Measurements from ENCODE around the gene MAN1C1. TPM values are rescaled to one million over a fixed set of nuclear protein-coding genes. Genes with fewer than 3 reads are reported as not detected.
"Not testable (repeated sequence)": the region's sequence is repeated elsewhere in the genome, so short reads cannot be mapped to it uniquely, and the experiment has no call there.

Gene MAN1C1
- total RNA-seq, 1 donor, result 12.9 TPM

DNA sequence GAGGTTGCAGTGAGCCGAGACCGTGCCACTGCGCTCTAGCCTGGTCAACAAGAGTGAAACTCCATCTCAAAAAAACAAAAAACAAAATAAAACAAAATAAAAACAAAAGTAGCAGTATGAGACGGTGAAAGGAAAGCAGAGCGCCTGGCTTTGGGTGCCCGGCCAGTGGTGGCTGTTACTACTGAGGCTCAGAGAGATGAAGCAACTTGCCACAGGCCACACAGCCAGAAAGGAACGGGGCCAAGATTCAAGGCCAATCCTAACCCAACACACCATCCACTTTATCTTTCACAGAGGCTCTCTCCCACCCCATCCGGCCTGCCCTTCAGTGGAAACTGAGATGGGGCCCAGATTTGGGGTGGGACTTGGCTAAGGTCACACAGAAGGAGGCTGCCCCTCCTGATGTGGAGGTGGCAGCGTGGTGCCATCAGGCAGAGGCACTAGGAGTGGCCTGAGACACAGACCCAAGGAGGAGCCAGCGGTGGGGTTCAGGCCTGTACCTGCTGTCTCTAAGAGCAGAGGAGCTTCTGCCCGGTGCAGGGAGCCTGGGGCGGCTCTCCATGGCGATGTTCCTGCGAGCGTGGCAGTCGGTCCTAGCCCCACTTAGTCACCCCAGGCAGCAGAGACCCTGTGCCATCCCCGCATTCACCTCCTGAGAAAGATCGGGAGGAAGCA is 40.0 kb upstream of the MAN1C1 start:
- H3K4me3 ChIP-seq (ENCODE audit: low read length), result no peak overlapping the region
- no peaks in the 10 kb centered on the region for H3K27me3 ChIP-seq (ENCODE audit: insufficient read depth, low read length)
- H3K4me1 ChIP-seq (ENCODE audit: insufficient read depth, low read length), result no peaks in the 10 kb centered on the region
- H3K9me3 ChIP-seq (ENCODE audit: low read depth, low read length), result no peaks in the 10 kb centered on the region

DNA sequence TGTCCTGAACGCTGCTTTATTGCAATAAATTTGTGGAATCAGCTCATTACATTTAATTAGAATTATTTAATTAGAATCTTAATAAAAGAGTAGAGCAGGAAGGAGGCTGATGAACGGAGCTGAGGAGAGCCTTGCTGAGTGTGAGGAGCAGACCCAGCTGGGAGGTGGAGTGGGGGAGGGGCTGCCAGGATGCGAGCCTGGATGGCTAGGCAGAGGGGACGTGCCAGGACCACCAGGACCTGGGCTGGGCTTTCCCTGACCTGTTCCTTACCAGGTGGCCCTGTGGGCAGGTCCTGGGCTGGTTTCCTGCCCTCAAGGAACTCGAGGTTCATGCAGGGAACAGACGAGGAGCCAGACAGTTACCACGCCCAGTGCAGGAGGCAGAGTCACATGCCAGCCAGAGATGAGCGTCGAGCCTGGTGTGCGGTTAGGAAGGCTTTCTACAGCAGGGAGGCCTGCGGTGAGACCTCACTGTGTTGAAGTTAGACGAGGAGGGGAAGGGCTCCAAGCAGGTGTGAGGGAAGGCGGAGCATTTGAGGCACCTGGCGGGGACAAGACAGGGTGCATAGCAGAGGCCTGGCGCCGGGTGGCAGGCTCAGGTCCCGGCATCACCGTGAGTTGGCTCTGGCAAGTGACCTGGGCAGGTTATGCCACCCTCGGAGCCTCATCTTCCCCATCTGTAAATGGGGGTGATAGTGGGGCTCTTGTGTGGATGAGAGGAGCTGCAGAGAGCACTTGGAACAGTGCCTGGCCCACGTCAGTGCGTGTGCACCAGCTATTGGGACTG is 39.3 kb upstream of the MAN1C1 start:
- no peaks in the 10 kb centered on the region for H3K4me1 ChIP-seq (ENCODE audit: insufficient read depth, low read length)
- H3K9me3 ChIP-seq (ENCODE audit: low read depth, low read length), result no peaks in the 10 kb centered on the region
- H3K4me3 ChIP-seq (ENCODE audit: low read length), result no peak overlapping the region
- H3K27me3 ChIP-seq (ENCODE audit: insufficient read depth, low read length), result no peaks in the 10 kb centered on the region

DNA sequence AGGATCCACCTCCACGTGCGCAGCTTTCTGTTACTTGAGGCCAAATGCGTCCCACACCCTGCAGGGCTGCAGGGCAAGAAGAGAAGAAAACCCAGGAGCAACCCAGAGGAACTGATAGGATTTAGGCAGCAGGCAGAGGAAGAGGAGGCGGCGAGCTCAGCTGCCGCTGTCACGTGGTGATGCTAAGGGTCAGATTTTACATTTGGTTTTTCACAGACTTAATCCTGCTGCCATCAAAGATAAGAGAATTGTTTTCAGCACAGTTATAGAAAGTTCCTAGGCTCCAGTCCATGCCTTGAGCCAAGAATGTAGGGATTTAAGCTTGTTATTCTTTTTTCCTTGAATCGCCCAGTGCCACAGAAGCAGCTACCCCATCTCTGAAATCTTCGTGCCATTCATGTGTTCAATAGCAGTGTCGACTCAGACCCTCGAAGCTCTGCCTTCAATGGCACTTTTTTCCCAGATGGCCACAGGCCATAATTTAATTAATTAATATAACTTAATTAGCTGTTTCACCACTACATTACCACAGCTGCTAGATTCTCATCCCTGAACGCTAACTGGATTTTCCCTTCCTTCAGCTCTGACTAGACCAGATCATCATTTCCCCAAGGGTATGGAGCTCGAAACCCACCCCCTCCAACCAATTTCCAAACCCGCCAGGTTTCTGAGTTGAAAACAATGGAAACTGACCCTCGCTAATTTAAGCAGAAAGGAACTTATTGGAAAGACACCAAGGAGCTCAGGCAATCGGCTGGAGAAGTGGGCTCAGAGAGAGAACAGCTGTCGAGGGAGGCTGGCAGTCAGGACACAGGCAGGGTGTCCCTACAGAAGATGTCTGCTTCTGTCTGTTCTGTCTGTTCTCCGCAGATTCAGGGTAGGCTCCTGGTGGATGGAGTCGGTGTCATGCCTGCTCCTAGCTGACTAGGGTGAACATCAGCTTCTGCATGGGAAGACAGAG is 37.0 kb upstream of the MAN1C1 start:
- no peaks in the 10 kb centered on the region for H3K4me1 ChIP-seq (ENCODE audit: insufficient read depth, low read length)
- H3K27me3 ChIP-seq (ENCODE audit: insufficient read depth, low read length), result no peaks in the 10 kb centered on the region
- no peaks in the 10 kb centered on the region for H3K9me3 ChIP-seq (ENCODE audit: low read depth, low read length)
- H3K4me3 ChIP-seq (ENCODE audit: low read length), result no peak overlapping the region

DNA sequence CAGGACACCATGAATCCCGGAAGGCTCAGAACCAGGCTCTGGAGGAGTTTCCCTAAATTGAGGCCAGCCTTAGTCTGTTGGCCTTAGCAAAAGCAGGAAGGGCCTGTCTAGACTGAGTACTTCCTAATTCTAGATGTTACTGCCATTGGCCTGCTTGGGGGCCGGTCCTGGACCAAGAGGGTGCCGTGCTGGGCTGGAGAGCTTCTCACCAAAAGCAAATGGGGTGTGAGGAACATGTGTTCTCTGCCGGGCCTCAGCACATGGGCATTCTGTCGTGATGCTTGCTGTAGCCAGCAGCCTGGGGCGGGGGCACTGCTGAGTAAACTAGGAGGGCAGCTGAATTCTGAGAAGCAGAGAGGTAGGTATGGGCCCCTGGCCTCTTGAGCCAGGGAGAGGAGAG is 35.7 kb upstream of the MAN1C1 start:
- no peaks in the 10 kb centered on the region for H3K27me3 ChIP-seq (ENCODE audit: insufficient read depth, low read length)
- no peaks in the 10 kb centered on the region for H3K9me3 ChIP-seq (ENCODE audit: low read depth, low read length)
- no peaks in the 10 kb centered on the region for H3K4me1 ChIP-seq (ENCODE audit: insufficient read depth, low read length)
- no peak overlapping the region for H3K4me3 ChIP-seq (ENCODE audit: low read length)

DNA sequence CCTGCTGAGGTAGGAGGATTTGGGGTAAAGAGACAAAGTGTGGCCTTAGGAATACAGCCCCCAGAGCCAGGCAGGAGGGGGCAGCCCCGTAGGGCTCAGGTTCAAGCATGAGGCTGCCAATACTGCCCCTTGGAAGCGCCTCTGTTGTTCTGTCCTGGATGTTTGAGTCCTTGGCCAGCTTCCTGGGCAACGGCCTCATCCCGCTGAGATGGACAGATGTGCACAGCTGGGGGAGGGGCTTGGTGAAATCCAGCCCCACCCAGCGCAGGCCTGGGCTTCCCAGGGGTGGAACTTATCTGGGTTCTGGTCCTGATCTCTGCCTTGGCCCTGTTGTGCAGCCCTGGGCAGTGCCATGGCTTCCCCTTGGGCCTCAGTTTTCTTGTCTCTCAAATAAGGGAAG is 34.8 kb upstream of the MAN1C1 start:
- no peaks in the 10 kb centered on the region for H3K4me1 ChIP-seq (ENCODE audit: insufficient read depth, low read length)
- H3K9me3 ChIP-seq (ENCODE audit: low read depth, low read length), result no peaks in the 10 kb centered on the region
- no peaks in the 10 kb centered on the region for H3K27me3 ChIP-seq (ENCODE audit: insufficient read depth, low read length)
- no peak overlapping the region for H3K4me3 ChIP-seq (ENCODE audit: low read length)

DNA sequence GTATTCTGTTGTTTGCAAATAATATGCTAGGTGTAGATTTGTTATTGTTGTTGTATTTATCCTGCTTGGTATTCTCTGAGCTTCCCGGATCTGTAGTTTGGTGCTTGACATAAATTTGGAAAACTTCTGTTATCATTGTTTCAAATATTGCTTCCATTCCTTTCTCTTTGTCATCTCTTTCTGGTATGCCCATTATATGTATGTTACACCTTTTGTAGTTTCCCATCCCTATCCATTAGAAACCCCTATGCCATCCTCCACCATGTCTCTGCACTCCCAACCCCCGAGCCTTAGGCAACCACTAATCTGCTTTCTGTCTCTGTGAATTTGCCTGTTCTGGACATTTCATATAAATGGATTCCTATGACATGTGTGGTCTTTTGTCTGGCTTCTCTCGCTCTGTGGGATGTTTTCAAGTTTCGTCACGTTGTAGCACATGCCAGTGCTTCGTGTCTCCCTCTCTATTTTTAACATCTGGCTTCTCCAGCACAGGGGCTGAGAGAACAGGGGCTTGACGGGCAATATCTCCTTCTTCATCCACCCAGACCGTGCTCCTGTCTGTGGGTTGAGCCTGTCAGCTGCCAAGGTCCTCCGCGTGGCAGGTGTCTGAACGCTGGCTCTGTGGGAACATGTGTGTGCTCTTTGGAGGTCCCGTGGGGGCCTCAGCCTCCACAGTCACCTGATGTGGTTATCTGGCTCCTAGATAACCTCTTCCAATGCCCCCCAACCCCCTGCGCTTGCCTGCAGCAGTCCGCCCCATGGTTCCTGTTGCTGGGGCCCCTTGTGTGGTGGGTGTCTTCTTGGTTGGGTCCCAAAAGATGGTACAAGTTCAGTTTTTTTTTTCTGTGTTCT is 32.8 kb upstream of the MAN1C1 start:
- Histone ChIP-seq H3K4me3 (ENCODE audit: low read length) (no peak overlapping the region), H3K4me1 (ENCODE audit: insufficient read depth, low read length) (no peaks in the 10 kb centered on the region), H3K27me3 (ENCODE audit: insufficient read depth, low read length) (no peaks in the 10 kb centered on the region), H3K9me3 (ENCODE audit: low read depth, low read length) (no peaks in the 10 kb centered on the region)

DNA sequence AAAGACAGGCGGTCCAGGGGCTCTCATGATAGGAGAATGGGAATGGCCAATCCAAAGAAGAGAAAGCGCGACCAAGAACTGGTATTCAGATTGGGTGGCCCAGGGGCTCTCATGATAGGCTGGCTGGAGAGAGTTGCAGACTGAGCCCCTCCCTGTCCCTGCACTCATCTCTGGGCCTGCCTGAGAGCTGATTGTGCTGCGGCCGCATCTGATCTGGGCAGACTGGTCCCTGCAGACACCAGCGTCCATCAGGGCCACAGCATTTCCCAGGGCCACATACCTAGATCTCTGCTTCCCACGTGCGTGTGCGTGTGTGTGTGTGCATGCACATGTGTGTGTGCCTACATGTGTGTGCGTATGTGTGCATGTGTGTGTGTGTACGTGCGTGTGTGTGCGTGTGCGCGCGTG is 30.4 kb upstream of the MAN1C1 start:
- Histone ChIP-seq H3K4me1 (ENCODE audit: insufficient read depth, low read length) (no peaks in the 10 kb centered on the region), H3K27me3 (ENCODE audit: insufficient read depth, low read length) (no peaks in the 10 kb centered on the region), H3K4me3 (ENCODE audit: low read length) (no peak overlapping the region), H3K9me3 (ENCODE audit: low read depth, low read length) (no peaks in the 10 kb centered on the region)

DNA sequence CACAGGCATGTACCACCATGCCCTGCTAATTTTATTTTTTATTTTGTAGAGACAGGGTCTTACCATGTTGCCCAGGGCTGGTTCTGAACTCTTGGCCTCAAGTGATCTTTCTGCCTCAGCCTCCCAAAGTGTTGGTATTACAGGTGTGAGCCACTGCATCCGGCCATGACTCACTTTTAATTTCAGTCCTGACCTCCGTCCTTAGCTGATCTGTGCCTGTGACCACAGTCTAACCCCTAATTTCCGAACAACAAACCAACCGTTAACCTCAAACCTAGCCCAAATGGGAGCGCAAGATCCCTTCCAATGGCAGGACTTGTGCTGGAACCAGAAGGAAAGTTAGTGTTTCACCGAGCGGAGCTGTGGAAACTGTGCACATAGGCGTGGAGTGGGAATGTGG is 29.3 kb upstream of the MAN1C1 start:
- Histone ChIP-seq H3K4me3 (ENCODE audit: low read length) (no peak overlapping the region), H3K9me3 (ENCODE audit: low read depth, low read length) (no peaks in the 10 kb centered on the region)

DNA sequence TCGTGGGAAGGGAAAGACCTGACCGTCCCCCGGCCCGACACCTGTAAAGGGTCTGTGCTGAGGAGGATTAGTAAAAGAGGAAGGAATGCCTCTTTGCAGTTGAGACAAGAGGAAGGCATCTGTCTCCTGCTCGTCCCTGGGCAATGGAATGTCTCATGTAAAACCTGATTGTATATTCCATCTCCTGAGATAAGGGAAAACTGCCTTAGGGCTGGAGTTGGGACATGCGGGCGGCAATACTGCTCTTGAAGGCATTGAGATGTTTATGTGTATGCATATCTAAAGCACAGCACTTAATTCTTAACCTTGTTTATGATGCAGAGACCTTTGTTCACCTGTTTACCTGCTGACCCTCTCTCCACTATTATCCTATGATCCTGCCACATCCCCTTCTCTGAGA is 28.4 kb upstream of the MAN1C1 start:
- not testable (repeated sequence) for H3K27me3 ChIP-seq (ENCODE audit: insufficient read depth, low read length); H3K4me1 ChIP-seq (ENCODE audit: insufficient read depth, low read length); H3K9me3 ChIP-seq (ENCODE audit: low read depth, low read length); H3K4me3 ChIP-seq (ENCODE audit: low read length)

More for the DNA sequence above, 29.3 kb upstream of the MAN1C1 start:
- Histone ChIP-seq H3K4me1 (ENCODE audit: insufficient read depth, low read length) (no peaks in the 10 kb centered on the region), H3K27me3 (ENCODE audit: insufficient read depth, low read length) (no peaks in the 10 kb centered on the region)

DNA sequence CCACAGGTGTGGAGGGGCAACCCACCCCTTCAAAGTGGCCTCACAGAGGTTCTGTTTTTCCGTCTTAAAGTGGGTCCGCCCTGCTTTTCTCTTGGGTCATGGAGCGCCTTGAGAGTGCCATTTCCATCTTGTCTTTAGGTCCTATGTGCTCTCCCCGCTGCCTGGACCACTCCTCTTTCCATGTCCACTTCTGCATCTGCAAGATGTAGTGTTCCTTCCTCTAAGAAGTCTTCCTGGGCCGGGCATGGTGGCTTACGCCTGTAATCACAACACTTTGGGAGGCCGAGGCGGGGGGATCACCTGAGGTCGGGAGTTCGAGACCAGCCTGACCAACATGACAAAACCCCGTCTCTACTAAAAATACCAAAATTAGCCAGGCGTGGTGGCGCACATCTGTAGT is 27.8 kb upstream of the MAN1C1 start:
- not testable (repeated sequence) for H3K4me1 ChIP-seq (ENCODE audit: insufficient read depth, low read length); H3K9me3 ChIP-seq (ENCODE audit: low read depth, low read length); H3K27me3 ChIP-seq (ENCODE audit: insufficient read depth, low read length); H3K4me3 ChIP-seq (ENCODE audit: low read length)

DNA sequence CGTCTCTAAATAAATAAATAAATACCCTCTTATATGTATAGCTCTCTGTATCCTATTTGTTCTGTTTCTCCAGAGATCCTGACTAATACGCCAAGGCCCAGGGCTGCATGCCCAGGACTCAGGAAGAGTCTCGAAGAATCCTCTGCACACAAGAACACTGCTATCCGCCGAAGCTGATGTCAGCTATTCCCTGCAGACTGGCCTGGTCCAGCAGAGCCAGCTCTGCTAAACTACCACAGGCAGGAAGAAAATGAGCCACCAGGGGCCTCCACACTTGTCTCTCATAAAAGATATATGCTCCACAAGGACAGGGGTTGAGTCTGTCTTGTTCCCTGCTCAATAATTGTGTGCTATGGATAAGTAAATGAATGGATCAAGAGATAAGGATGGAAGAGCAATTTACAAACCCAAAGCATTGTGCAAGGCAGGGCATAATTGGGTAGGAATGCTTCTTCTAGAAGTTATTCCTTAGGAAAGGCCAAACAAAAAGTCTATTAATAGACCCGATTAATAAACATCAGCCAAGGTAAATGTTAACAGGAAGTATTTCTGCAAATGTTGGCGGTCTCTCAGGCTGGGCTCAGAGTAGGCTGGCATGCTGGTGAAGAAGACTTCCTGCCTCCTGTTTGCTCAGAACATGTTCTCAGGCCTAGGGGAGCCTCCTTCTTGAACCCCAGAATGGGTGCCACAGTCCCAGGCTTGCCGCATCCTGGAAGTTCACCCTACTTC is 26.3 kb upstream of the MAN1C1 start:
- no peaks in the 10 kb centered on the region for H3K4me1 ChIP-seq (ENCODE audit: insufficient read depth, low read length)

DNA sequence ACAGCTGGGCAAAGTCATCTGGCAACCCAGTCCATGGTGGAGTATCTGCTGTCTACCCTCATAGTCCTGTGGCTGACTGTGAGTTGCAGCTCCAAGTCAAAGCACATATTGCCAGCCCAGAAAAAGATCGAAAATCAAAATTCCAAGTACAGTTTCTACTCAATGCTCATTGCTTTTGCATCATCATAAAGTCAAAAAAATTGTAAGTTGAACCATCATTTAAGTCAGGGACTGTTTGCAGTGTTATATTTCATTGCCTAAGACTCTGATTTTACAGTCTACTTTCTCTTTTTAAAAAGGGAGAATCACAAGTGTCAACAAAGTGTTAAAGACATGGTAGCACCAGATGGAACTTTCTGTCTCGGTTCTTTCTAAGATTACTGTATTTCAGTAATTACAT is 22.7 kb upstream of the MAN1C1 start:
- Histone ChIP-seq H3K27me3 (ENCODE audit: insufficient read depth, low read length) (no peaks in the 10 kb centered on the region), H3K9me3 (ENCODE audit: low read depth, low read length) (no peaks in the 10 kb centered on the region), H3K4me1 (ENCODE audit: insufficient read depth, low read length) (no peaks in the 10 kb centered on the region), H3K4me3 (ENCODE audit: low read length) (no peak overlapping the region)

More for the DNA sequence above, 26.3 kb upstream of the MAN1C1 start:
- H3K4me3 ChIP-seq (ENCODE audit: low read length), result no peak overlapping the region
- no peaks in the 10 kb centered on the region for H3K27me3 ChIP-seq (ENCODE audit: insufficient read depth, low read length)
- no peaks in the 10 kb centered on the region for H3K9me3 ChIP-seq (ENCODE audit: low read depth, low read length)

DNA sequence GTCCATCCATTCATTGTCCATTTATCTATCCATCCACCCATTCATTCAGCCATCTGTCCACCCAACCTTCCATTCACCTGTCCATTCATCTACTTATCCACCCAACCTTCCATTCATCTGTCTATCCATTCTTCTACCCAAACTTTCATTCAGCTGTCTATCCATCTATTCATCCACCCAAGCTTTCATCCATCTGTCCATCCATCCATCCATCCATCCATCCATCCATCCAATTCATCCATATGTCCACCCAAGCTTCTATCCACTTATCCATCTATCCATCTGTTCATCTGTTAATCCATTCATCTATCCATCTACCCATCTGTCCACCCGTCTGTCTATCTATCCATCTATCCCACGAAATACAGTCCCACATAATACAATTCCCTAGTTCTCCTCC is 21.6 kb upstream of the MAN1C1 start:
- no peaks in the 10 kb centered on the region for H3K27me3 ChIP-seq (ENCODE audit: insufficient read depth, low read length)
- H3K4me1 ChIP-seq (ENCODE audit: insufficient read depth, low read length), result no peaks in the 10 kb centered on the region
- no peak overlapping the region for H3K4me3 ChIP-seq (ENCODE audit: low read length)
- no peaks in the 10 kb centered on the region for H3K9me3 ChIP-seq (ENCODE audit: low read depth, low read length)

DNA sequence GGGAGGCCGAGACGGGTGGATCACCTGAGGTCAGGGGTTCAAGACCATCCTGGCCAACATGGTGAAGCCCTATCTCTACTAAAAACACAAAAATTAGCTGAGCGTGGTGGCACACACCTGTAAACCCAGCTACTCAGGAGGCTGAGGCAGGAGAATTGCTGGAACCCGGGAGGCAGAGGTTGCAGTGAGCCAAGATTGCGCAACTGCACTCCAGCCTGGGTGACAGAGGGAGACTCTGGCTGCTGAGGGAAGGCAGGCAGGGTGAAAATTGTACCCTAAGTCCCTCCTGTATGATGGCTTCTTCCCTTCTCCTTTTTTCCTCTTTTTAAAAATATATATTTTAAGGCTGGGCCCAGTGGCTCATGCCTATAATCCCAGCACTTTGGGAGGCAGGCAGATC is 19.9 kb upstream of the MAN1C1 start:
- not testable (repeated sequence) for H3K4me1 ChIP-seq (ENCODE audit: insufficient read depth, low read length); H3K9me3 ChIP-seq (ENCODE audit: low read depth, low read length); H3K4me3 ChIP-seq (ENCODE audit: low read length)

More for the DNA sequence above, 19.9 kb upstream of the MAN1C1 start:
- H3K27me3 ChIP-seq (ENCODE audit: insufficient read depth, low read length), result not testable (repeated sequence)
